Ureter (tissue), 1 donor: ENCODE data around the gene VGF. TPM values are rescaled to one million over a fixed set of nuclear protein-coding genes. Genes with fewer than 3 reads are reported as not detected.
"Not testable (repeated sequence)": the region's sequence is repeated elsewhere in the genome, so short reads cannot be mapped to it uniquely, and the experiment has no call there.

Source experiments
- DNase-seq: peaks from one replicate; pipeline ENCODE4 v3.0.0-alpha.2; 2020; ENCODE audit warnings: low spot score
- total RNA-seq: library from RNA; stranded (reverse); gene quantifications from one replicate; pipeline ENCODE4 v1.2.4, GENCODE V29; 2023
- donor health status: DM: yes; HTN: yes; CAD: no.

Gene VGF
- total RNA-seq, 1 donor from 2014 or later: not detected

GRCh38 chr7:101137651-101138212, 27.6 kb downstream of the VGF start:
- no peak for DNase-seq

- no peak for DNase-seq
These were observed 30.9 kb downstream of the VGF start for GRCh38 chr7:101134399-101134980.

- no peak for DNase-seq
These were observed 31.6 kb downstream of the VGF start for GRCh38 chr7:101133621-101134398.

- DNase-seq: not testable (repeated sequence)
These were observed 32.5 kb downstream of the VGF start for GRCh38 chr7:101132626-101133600.

GRCh38 chr7:101129603-101130117, 35.7 kb downstream of the VGF start:
- DNase-seq: no peak

GRCh38 chr7:101128040-101128834, 37.1 kb downstream of the VGF start:
- no peak for DNase-seq

GRCh38 chr7:101127460-101128039, 37.8 kb downstream of the VGF start:
- no peak for DNase-seq

- DNase-seq: peak; percentile 94
These were observed 38.5 kb downstream of the VGF start, which contains the start of gene SERPINE1 for GRCh38 chr7:101126651-101127459. TSS of gene SERPINE1 (plus strand) at chr7:101127104. CDS start at chr7:101128394, 1,290 bp downstream.

- DNase-seq: peak; percentile 76
These were observed 39.2 kb downstream of the VGF start for GRCh38 chr7:101125989-101126650.

GRCh38 chr7:101124376-101125056, 40.9 kb downstream of the VGF start:
- DNase-seq: no peak

- DNase-seq: no peak
These were observed 41.7 kb downstream of the VGF start for GRCh38 chr7:101123703-101124068.

- no peak for DNase-seq
These were observed 42.3 kb downstream of the VGF start for GRCh38 chr7:101122933-101123702.

GRCh38 chr7:101121991-101122932, 43.1 kb downstream of the VGF start:
- peak; percentile 86 for DNase-seq

- DNase-seq: not testable (repeated sequence)
These were observed 43.8 kb downstream of the VGF start for GRCh38 chr7:101121631-101121990.

- DNase-seq: no peak
These were observed 45.1 kb downstream of the VGF start for GRCh38 chr7:101120315-101120714.

- no peak for DNase-seq
These were observed 45.5 kb downstream of the VGF start for GRCh38 chr7:101119876-101120275.
